Motor neuron (in vitro differentiated cells): Measurements from ENCODE around the gene ZCCHC4. TPM values are rescaled to one million over a fixed set of nuclear protein-coding genes. Genes with fewer than 3 reads are reported as not detected.
"Not testable (repeated sequence)": the region's sequence is repeated elsewhere in the genome, so short reads cannot be mapped to it uniquely, and the experiment has no call there.

ENCODE experiments used
- ATAC-seq, 8 experiments: fragments of 200-7000 bp; cut with Tn5 transposase; replicated peaks in 6 of 8; 2 replicates each; pipeline ENCODE4 v1.8.0; 2021; ENCODE audit warnings: mild to moderate bottlenecking in 8 of 8, moderate library complexity in 8 of 8
- H3K27ac ChIP-seq, 2 donors: fragments of 250-450 bp; sonication (Bioruptor Pico); 2 replicates each; pipeline ENCODE4 v1.9.0; 2021; ENCODE audit warnings: antibody characterized with exemption in 2 of 2, mild to moderate bottlenecking in 2 of 2, moderate library complexity in 1 of 2
- H3K4me1 ChIP-seq, 2 donors: fragments of 250-450 bp; sonication (Bioruptor Pico); replicated peaks in 1 of 2; 2 replicates each; pipeline ENCODE4 v1.6.1; 2021; ENCODE audit warnings: antibody characterized with exemption in 2 of 2, mild to moderate bottlenecking in 2 of 2, moderate library complexity in 1 of 2
- H3K4me3 ChIP-seq, 5 donors: fragments of 250-450 bp; sonication (Bioruptor Pico); 2 replicates each; pipeline ENCODE4 v1.9.0; 2021; ENCODE audit warnings: antibody characterized with exemption in 5 of 5, mild to moderate bottlenecking in 5 of 5, moderate library complexity in 4 of 5
- WGBS, 10 experiments: fragments of 450-650 bp; shearing (Covaris generic); methylation state at CpG; one replicate each; pipeline ENCODE4 v1.0.0; 2022; 5-methylcytosine and 5-hydroxymethylcytosine counted together
- in situ Hi-C, 9 experiments: fragments of 400-800 bp; cut with MboI; loops; one replicate each; pipeline ENCODE4 v1.15.0; 2021; ENCODE audit warnings: low sequenced_read_pairs in 9 of 9, low pct_unique_long_range_greater_than_20kb in 2 of 9; ENCODE audit not compliant: unreplicated experiment in 9 of 9
- total RNA-seq, 8 experiments: library from RNA; unstranded; fragments of 300-600 nt; gene quantifications; 2 replicates each; pipeline versions ENCODE4 v1.2.3 to v1.2.4, GENCODE V29; 2022

ZCCHC4 gene
- total RNA-seq, 8 experiments from 2014 or later: 7.0 to 15.8 (median 8.8) TPM

- no peak for ATAC-seq
- no peaks in the 10 kb centered on the region for H3K4me1 ChIP-seq
- no peak overlapping the region for H3K27ac ChIP-seq
- H3K4me3 ChIP-seq: no peak overlapping the region
- in situ Hi-C loops: loop anchor here in 2 of 9 experiments (25.0 kb wide), 1 partner anchor 181 kb away; no protein-coding TSS in a partner anchor
These were observed 55.3 kb downstream of the ZCCHC4 start for GRCh38 chr4:25367877-25368276.

- H3K4me3 ChIP-seq: no peak overlapping the region
- WGBS, 10 experiments: 80 to 100% (median 89%) methylated on average over 1 to 6 of the region's 6 CpGs; no CpG with 5 or more reads in 2 of the 10 experiments
- in situ Hi-C loops: loop anchor here in 2 of 9 experiments (25.0 kb wide), 1 partner anchor 181 kb away; no protein-coding TSS in a partner anchor
- H3K4me1 ChIP-seq: no peaks in the 10 kb centered on the region
- no peak for ATAC-seq
- H3K27ac ChIP-seq: no peak overlapping the region
These were observed 55.7 kb downstream of the ZCCHC4 start for GRCh38 chr4:25368315-25368714.

- ATAC-seq: no peak
- Histone ChIP-seq H3K4me3 (no peak overlapping the region), H3K27ac (no peak overlapping the region), H3K4me1 (no peaks in the 10 kb centered on the region)
- WGBS, 10 experiments: 40 to 100% (median 80%) methylated on average over 1 to 2 of the region's 2 CpGs; no CpG with 5 or more reads in 1 of the 10 experiments
- in situ Hi-C loops: loop anchor here in 2 of 9 experiments (25.0 kb wide), 1 partner anchor 183 kb away; no protein-coding TSS in a partner anchor
These were observed 57.7 kb downstream of the ZCCHC4 start for GRCh38 chr4:25370242-25370641.

- WGBS, 10 experiments: 30 to 100% (median 72%) methylated on average over 1 to 9 of the region's 9 CpGs; no CpG with 5 or more reads in 2 of the 10 experiments
- in situ Hi-C loops: loop anchor here in 2 of 9 experiments (25.0 kb wide), 1 partner anchor 185 kb away; no protein-coding TSS in a partner anchor
- not testable (repeated sequence) for H3K4me1 ChIP-seq, ATAC-seq, H3K4me3 ChIP-seq, H3K27ac ChIP-seq
These were observed 60.0 kb downstream of the ZCCHC4 start for GRCh38 chr4:25372549-25372948.

- ATAC-seq: peak; percentile 93 to 98 (median 96)
- Histone ChIP-seq H3K4me1 (peaks cover 11% of the 10 kb centered on the region in 2 donors), H3K4me3 (peak within 1 kb of the TSS; percentile 53 to 98 (median 87)), H3K27ac (peak within 1 kb of the TSS; percentile 43 to 46)
- WGBS, 10 experiments: 0 to 7% (median 3%) methylated on average over 3 to 14 of the region's 74 CpGs; no CpG with 5 or more reads in 7 of the 10 experiments
- in situ Hi-C loops: no loop called here
These were observed 64.4 kb downstream of the ZCCHC4 start, which contains the start of gene ANAPC4 for GRCh38 chr4:25376754-25377571. ANAPC4 (plus strand) TSS chr4:25377263; CDS start chr4:25377428, 165 bp downstream.

GRCh38 chr4:25377572-25378436, 65.2 kb downstream of the ZCCHC4 start:
- no peak for ATAC-seq
- 0 to 61% (median 42%) methylated on average over 1 to 13 of the region's 18 CpGs for WGBS, 10 experiments
- H3K27ac ChIP-seq: peak overlapping the region; percentile 43 to 46
- H3K4me3 ChIP-seq: peak overlapping the region; percentile 53 to 98 (median 87)
- H3K4me1 ChIP-seq: peaks cover 11% of the 10 kb centered on the region in 2 donors
- in situ Hi-C loops: no loop called here

GRCh38 chr4:25378437-25378743, 65.8 kb downstream of the ZCCHC4 start:
- Histone ChIP-seq H3K27ac (no peak overlapping the region), H3K4me1 (peaks cover 11% of the 10 kb centered on the region in 2 donors), H3K4me3 (peak overlapping the region in 2 of 5 donors; percentile 92 to 98)
- 60 to 95% (median 83%) methylated on average over 1 to 6 of the region's 6 CpGs; no CpG with 5 or more reads in 5 of the 10 experiments for WGBS, 10 experiments
- in situ Hi-C loops: no loop called here
- no peak for ATAC-seq

GRCh38 chr4:25379591-25379990, 67.0 kb downstream of the ZCCHC4 start:
- 56 to 100% (median 100%) methylated on average over 1 to 2 of the region's 2 CpGs; no CpG with 5 or more reads in 1 of the 10 experiments for WGBS, 10 experiments
- peaks cover 11% of the 10 kb centered on the region in 2 donors for H3K4me1 ChIP-seq
- H3K4me3 ChIP-seq: no peak overlapping the region
- in situ Hi-C loops: no loop called here
- ATAC-seq: no peak
- H3K27ac ChIP-seq: no peak overlapping the region

GRCh38 chr4:25383647-25384046, 71.1 kb downstream of the ZCCHC4 start:
- Histone ChIP-seq H3K27ac (no peak overlapping the region), H3K4me1 (peaks cover 3% of the 10 kb centered on the region in 2 donors), H3K4me3 (no peak overlapping the region)
- WGBS, 10 experiments: 0 to 100% (median 28%) methylated on average over 1 to 2 of the region's 2 CpGs; no CpG with 5 or more reads in 2 of the 10 experiments
- peak in 3 of 8 experiments; percentile 53 to 87 (median 64) for ATAC-seq
- in situ Hi-C loops: no loop called here

- in situ Hi-C loops: no loop called here
- Histone ChIP-seq H3K4me1 (no peaks in the 10 kb centered on the region), H3K27ac (no peak overlapping the region), H3K4me3 (no peak overlapping the region)
- WGBS, 10 experiments: 68 to 100% (median 98%) methylated on average over 1 to 2 of the region's 2 CpGs
- ATAC-seq: no peak
These were observed 74.4 kb downstream of the ZCCHC4 start for GRCh38 chr4:25386926-25387325.

GRCh38 chr4:25397305-25397704, 84.7 kb downstream of the ZCCHC4 start:
- in situ Hi-C loops: no loop called here
- no peak for ATAC-seq
- Histone ChIP-seq H3K27ac (no peak overlapping the region), H3K4me3 (no peak overlapping the region), H3K4me1 (no peaks in the 10 kb centered on the region)
- 80 to 100% (median 99%) methylated on average over 1 to 3 of the region's 3 CpGs; no CpG with 5 or more reads in 2 of the 10 experiments for WGBS, 10 experiments

- Histone ChIP-seq H3K4me1 (no peaks in the 10 kb centered on the region), H3K27ac (no peak overlapping the region), H3K4me3 (no peak overlapping the region)
- in situ Hi-C loops: no loop called here
- peak in 2 of 8 experiments; percentile 88 to 97 for ATAC-seq
- WGBS, 10 experiments: 30 to 100% (median 85%) methylated on average over 1 to 4 of the region's 4 CpGs; no CpG with 5 or more reads in 1 of the 10 experiments
These were observed 86.9 kb downstream of the ZCCHC4 start for GRCh38 chr4:25399510-25399909.

GRCh38 chr4:25401066-25401465, 88.5 kb downstream of the ZCCHC4 start:
- Histone ChIP-seq H3K4me3 (no peak overlapping the region), H3K4me1 (no peaks in the 10 kb centered on the region), H3K27ac (no peak overlapping the region)
- no peak for ATAC-seq
- in situ Hi-C loops: no loop called here
- WGBS, 10 experiments: 58 to 100% (median 82%) methylated on average over 1 to 3 of the region's 3 CpGs; no CpG with 5 or more reads in 2 of the 10 experiments
